SK-N-MC (cell line): ENCODE measurements around the gene SHLD1.

Source experiments
- DNase-seq: peaks from one replicate; pipeline ENCODE4 v3.0.0-alpha.2; 2011; ENCODE audit warnings: low read depth, low spot score
- H3K27ac ChIP-seq: fragments of 200-600 bp; sonication (generic); 2 replicates; pipeline ENCODE4 v1.5.1; 2016; ENCODE audit warnings: mixed run types
- H3K36me3 ChIP-seq: fragments of 200-600 bp; sonication (generic); 2 replicates; pipeline ENCODE4 v1.6.1; 2017; ENCODE audit warnings: antibody characterized with exemption, low read length, mixed read lengths; ENCODE audit not compliant: insufficient read depth
- H3K4me3 ChIP-seq: fragments of 200-600 bp; sonication (generic); 2 replicates; pipeline ENCODE4 v1.5.1; 2016
- H3K9ac ChIP-seq: fragments of 200-600 bp; sonication (generic); 2 replicates; pipeline ENCODE4 v1.8.0; 2017; ENCODE audit warnings: mixed run types, mixed read lengths; ENCODE audit not compliant: insufficient read length
- H3K9me3 ChIP-seq: fragments of 200-600 bp; sonication (generic); 2 replicates; pipeline ENCODE4 v1.6.1; 2017; ENCODE audit warnings: low read depth, mild to moderate bottlenecking, antibody characterized with exemption, low read length, moderate library complexity, mixed read lengths
- EZH2 ChIP-seq: fragments of 200-600 bp; sonication (generic); IDR thresholded peaks from one replicate; pipeline ENCODE4 v1.6.1; 2017; ENCODE audit warnings: antibody characterized with exemption
- FOXP2 ChIP-seq: optimal IDR thresholded peaks from 2 replicates; pipeline ENCODE3; 2011; ENCODE audit warnings: mild to moderate bottlenecking, moderate library complexity; ENCODE audit not compliant: insufficient read depth; ENCODE audit errors: extremely low read length, control extremely low read depth
- POLR2AphosphoS5 ChIP-seq: IDR thresholded peaks from 2 replicates; pipeline ENCODE4 v1.6.1; 2012; ENCODE audit warnings: mild to moderate bottlenecking, low read depth, low read length, borderline replicate concordance

The SHLD1 gene

GRCh38 chr20:5888041-5888440 lies 137.8 kb downstream of the SHLD1 start:
- no peaks in the 10 kb centered on the region for H3K9me3 ChIP-seq
- no peak overlapping the region for H3K4me3 ChIP-seq
- DNase-seq = no peak

DNA sequence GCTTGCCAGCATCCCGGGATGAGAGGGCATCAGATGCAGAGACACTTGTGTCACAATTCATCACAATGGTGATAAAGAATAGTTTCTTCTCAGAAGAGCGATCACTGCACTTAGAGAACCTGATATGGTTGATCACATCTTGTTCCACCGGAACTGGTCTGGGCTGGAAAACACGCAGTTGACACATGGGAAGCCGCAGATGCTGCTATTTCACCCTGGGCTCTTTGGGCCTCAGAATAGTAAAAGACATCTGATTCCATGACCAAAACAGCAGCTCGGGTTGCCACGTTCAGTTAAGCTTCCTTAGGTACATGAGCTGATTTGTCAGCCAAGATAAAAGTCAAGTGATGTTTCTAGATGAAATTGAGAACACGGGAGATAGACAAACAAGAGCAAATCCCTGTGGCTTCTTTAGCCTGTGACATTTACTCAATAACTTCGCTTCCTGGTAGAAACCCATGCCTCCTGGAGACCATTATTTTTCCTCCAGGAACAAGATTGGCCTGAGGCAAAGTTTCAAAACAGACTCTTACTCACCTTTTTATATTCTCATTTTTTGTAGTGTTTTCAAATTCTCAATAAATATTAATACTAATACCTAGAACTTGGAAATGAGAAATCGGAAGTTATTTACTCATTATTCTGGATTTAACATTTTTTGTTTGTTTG lies 140.7 kb downstream of the SHLD1 start:
- no peak overlapping the region for H3K9ac ChIP-seq
- H3K36me3 ChIP-seq = no peaks in the 10 kb centered on the region
- no peaks in the 10 kb centered on the region for H3K9me3 ChIP-seq
- TF ChIP-seq FOXP2 (no peak), POLR2AphosphoS5 (no peak), EZH2 (no peak)
- no peak overlapping the region for H3K4me3 ChIP-seq
- H3K27ac ChIP-seq = no peak overlapping the region
- DNase-seq = no peak

More at GRCh38 chr20:5888041-5888440, 137.8 kb downstream of the SHLD1 start:
- Histone ChIP-seq H3K36me3 (no peaks in the 10 kb centered on the region), H3K9ac (no peak overlapping the region), H3K27ac (no peak overlapping the region)
- TF ChIP-seq EZH2 = no peak
- no peak for TF ChIP-seq POLR2AphosphoS5
- no peak for TF ChIP-seq FOXP2

DNA sequence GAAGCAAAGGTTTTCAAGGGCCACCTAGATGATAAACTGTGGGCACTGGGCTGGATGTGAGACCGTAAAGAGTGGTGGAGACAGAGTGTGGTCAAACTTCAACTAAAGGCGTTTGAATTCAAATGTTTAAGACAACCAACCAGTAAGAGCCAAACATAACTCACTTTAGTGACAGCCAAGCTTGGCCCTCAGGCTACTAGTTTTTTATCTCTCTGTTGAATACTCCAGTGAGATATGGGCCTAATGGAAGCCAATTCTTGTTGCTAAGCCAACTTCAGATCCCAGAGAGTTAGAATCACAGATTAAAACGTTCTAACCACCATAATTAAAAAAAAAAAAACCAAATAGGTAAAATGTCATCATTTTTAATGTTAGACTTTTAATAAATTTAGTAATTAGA lies 142.9 kb downstream of the SHLD1 start:
- H3K9ac ChIP-seq = no peak overlapping the region
- TF ChIP-seq POLR2AphosphoS5 (no peak), EZH2 (no peak), FOXP2 (no peak)
- no peaks in the 10 kb centered on the region for H3K9me3 ChIP-seq
- no peak for DNase-seq
- no peaks in the 10 kb centered on the region for H3K36me3 ChIP-seq
- no peak overlapping the region for H3K4me3 ChIP-seq
- no peak overlapping the region for H3K27ac ChIP-seq

DNA sequence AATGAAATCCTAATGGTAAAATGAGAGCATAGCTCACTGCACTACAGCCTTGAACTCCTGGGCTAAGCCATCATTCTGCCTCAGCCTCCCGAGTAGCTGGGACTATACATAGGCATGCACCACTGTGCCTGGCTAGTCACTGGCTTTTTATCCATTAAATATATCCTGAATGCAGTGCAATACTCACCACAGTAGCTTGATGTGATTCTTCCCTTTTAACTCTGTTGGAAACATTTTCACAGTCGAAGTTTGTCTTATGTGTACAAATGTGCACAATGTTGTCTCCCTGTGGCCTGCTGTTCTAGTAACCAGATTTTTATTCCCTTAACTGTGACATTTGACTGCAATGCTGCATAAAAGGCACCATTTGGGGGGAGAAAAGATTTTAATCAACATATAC lies 143.4 kb downstream of the SHLD1 start:
- H3K4me3 ChIP-seq = no peak overlapping the region
- no peaks in the 10 kb centered on the region for H3K36me3 ChIP-seq
- no peak overlapping the region for H3K9ac ChIP-seq
- DNase-seq = no peak
- no peak overlapping the region for H3K27ac ChIP-seq
- TF ChIP-seq POLR2AphosphoS5 (no peak), FOXP2 (no peak), EZH2 (no peak)
- no peaks in the 10 kb centered on the region for H3K9me3 ChIP-seq

DNA sequence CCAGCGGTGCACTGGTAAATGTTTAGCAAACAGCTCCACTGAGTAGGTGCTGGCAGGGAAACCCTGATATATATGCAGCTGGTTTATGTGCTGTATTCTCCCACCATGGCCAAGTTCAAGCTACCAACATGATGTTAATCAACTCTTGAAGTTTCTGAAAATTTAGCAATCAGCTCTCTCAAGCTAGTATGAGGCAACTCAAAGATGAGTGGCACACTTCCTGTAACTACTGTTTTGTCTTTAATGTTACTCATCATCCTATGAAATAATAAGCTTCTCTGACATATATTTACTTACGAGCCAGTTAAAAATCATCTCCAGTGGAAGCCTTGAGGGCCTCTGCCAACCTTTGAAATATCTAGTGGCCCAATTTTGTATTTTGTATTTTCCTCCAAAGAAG lies 145.4 kb downstream of the SHLD1 start:
- TF ChIP-seq POLR2AphosphoS5 = no peak
- TF ChIP-seq FOXP2 = no peak
- TF ChIP-seq EZH2 = no peak
- no peak for DNase-seq
- Histone ChIP-seq H3K4me3 (no peak overlapping the region), H3K9ac (no peak overlapping the region), H3K27ac (no peak overlapping the region), H3K36me3 (no peaks in the 10 kb centered on the region), H3K9me3 (no peaks in the 10 kb centered on the region)

DNA sequence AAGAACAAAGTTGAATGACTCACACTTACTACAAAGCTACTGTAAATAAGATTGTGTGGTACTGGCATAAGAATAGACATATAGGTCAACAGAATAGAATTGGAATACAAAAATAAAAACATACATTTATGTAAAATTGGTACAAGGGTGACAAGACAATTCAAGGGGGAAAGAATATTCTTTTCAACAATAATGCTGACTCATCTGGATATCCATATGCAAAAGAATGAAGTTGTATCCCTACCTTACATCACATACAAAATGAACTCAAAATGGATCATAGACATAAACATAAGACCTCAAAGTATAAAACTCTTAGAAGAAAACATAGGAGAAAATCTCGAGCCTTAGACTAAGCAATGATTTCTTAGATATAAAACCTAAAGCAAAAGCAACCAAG lies 149.2 kb downstream of the SHLD1 start:
- no peak for DNase-seq

DNA sequence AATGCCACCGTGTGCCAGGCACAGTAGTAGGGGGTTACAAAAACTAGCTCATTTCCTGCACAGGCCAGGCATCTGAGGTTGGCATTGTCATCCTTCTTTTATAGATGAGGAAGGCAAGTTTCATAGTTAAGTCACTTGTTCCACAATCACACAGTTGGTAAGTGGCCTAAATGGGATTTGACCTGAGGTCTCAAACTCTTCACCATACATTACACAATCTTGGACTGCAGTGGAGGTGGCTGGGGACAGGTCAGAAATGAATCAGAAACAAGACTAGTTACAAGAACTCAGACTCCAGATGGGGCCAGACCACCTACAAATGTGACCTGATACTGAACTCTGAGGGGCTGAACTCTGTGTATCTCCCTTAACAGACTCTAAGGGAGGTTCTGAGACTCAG lies 150.7 kb downstream of the SHLD1 start:
- H3K27ac ChIP-seq = no peak overlapping the region
- H3K9me3 ChIP-seq = no peaks in the 10 kb centered on the region
- no peak overlapping the region for H3K9ac ChIP-seq
- no peak for TF ChIP-seq POLR2AphosphoS5
- no peak for TF ChIP-seq EZH2
- no peak for TF ChIP-seq FOXP2
- no peak overlapping the region for H3K4me3 ChIP-seq
- no peaks in the 10 kb centered on the region for H3K36me3 ChIP-seq
- DNase-seq = no peak

More for the DNA sequence above, 149.2 kb downstream of the SHLD1 start:
- H3K4me3 ChIP-seq = no peak overlapping the region
- H3K27ac ChIP-seq = no peak overlapping the region
- no peak for TF ChIP-seq POLR2AphosphoS5
- no peak for TF ChIP-seq EZH2
- no peak for TF ChIP-seq FOXP2
- no peaks in the 10 kb centered on the region for H3K36me3 ChIP-seq
- no peaks in the 10 kb centered on the region for H3K9me3 ChIP-seq
- H3K9ac ChIP-seq = no peak overlapping the region

DNA sequence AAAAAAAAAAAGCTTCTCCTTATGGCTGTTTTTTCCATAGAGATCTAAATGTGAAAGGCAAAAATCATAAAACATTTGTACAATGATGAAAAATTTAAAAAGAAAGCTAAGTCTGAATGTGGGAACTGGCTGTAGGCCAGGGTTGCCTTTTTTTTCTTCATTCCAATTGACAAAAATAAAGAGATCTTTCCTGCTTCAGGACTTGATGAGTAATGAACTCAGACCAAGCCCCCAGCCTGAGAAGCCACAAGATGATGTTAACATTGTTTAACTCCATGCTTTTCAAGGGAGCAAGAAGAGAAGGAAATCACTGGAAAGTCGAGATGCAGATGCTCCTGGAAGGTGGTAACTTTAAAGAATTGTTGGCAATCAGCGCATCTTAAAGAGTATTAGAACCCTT lies 158.8 kb downstream of the SHLD1 start:
- Histone ChIP-seq H3K36me3 (no peaks in the 10 kb centered on the region), H3K27ac (no peak overlapping the region), H3K9me3 (no peaks in the 10 kb centered on the region), H3K4me3 (no peak overlapping the region), H3K9ac (no peak overlapping the region)
- TF ChIP-seq FOXP2 (no peak), POLR2AphosphoS5 (no peak), EZH2 (no peak)
- DNase-seq = no peak

DNA sequence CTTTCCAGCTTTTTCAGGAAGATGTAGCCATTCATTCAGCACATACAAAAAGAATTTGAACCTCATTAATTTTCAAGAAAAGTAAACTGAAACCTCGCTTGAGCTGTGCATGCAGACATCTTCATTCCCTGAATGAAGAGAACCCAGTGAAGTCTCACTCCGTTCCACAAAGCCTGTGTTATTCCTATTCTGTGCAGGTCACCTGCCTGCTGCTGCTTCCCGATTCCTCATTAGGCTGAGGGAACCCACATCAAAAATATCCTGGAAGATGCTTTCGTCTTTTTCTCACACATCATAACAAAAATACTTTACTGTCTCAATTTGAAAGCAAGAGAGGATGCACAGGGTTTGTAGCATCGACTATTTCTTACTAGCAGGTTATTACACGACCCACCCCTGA lies 160.0 kb downstream of the SHLD1 start:
- DNase-seq = no peak
- H3K9me3 ChIP-seq = no peaks in the 10 kb centered on the region
- H3K36me3 ChIP-seq = no peaks in the 10 kb centered on the region

More for the DNA sequence above, 160.0 kb downstream of the SHLD1 start:
- Histone ChIP-seq H3K4me3 (no peak overlapping the region), H3K27ac (no peak overlapping the region), H3K9ac (no peak overlapping the region)
- TF ChIP-seq FOXP2 = no peak
- TF ChIP-seq POLR2AphosphoS5 = no peak
- TF ChIP-seq EZH2 = no peak
